ENCODE measurements around the gene FAM117B. TPM values are rescaled to one million over a fixed set of nuclear protein-coding genes. Genes with fewer than 3 reads are reported as not detected.

FAM117B gene
- total RNA-seq, 4 donors from 2014 or later, result 9.2 to 17.5 (median 12.5) TPM

GRCh38 chr2:202599105-202599504, 35.7 kb upstream of the FAM117B start:
- WGBS, 2 donors, result 96 to 97% methylated on average over 2 of the region's 2 CpGs
- no peaks in the 10 kb centered on the region for H3K9me3 ChIP-seq
- no peak overlapping the region for H3K27ac ChIP-seq
- no peaks in the 10 kb centered on the region for H3K27me3 ChIP-seq
- no peaks in the 10 kb centered on the region for H3K4me1 ChIP-seq
- H3K36me3 ChIP-seq, result no peaks in the 10 kb centered on the region
- H3K4me3 ChIP-seq, result no peak overlapping the region
- TF ChIP-seq EP300 (IDR thresholded peaks at IDR 0.05) (no peak), POLR2A (IDR thresholded peaks at IDR 0.05) (no peak), CTCF (IDR thresholded peaks at IDR 0.05) (no peak)
- no peak for DNase-seq (ENCODE audit: low spot score in 2 of 2)

GRCh38 chr2:202599911-202600310, 34.9 kb upstream of the FAM117B start:
- Histone ChIP-seq H3K4me1 (no peaks in the 10 kb centered on the region), H3K27me3 (no peaks in the 10 kb centered on the region), H3K36me3 (no peaks in the 10 kb centered on the region), H3K27ac (no peak overlapping the region), H3K9me3 (no peaks in the 10 kb centered on the region), H3K4me3 (no peak overlapping the region)
- 67 to 73% methylated on average over 4 of the region's 4 CpGs for WGBS, 2 donors
- no peak for TF ChIP-seq CTCF (IDR thresholded peaks at IDR 0.05)
- no peak for TF ChIP-seq POLR2A (IDR thresholded peaks at IDR 0.05)
- no peak for TF ChIP-seq EP300 (IDR thresholded peaks at IDR 0.05)
- no peak for DNase-seq (ENCODE audit: low spot score in 2 of 2)

- Histone ChIP-seq H3K36me3 (no peaks in the 10 kb centered on the region), H3K9me3 (no peaks in the 10 kb centered on the region), H3K27me3 (no peaks in the 10 kb centered on the region), H3K4me1 (peaks cover 0 to 11% (median under 1%) of the 10 kb centered on the region in 4 donors), H3K27ac (no peak overlapping the region), H3K4me3 (no peak overlapping the region)
- no peak for TF ChIP-seq EP300 (IDR thresholded peaks at IDR 0.05)
- TF ChIP-seq CTCF (IDR thresholded peaks at IDR 0.05), result no peak
- no peak for TF ChIP-seq POLR2A (IDR thresholded peaks at IDR 0.05)
- WGBS, 2 donors, result 72 to 83% methylated on average over 4 of the region's 4 CpGs
- DNase-seq (ENCODE audit: low spot score in 2 of 2), result no peak
These were observed 30.1 kb upstream of the FAM117B start for GRCh38 chr2:202604699-202605098.

GRCh38 chr2:202605174-202605573, 29.6 kb upstream of the FAM117B start:
- WGBS, 2 donors, result 77 to 83% methylated on average over 1 of the region's 1 CpG

More at GRCh38 chr2:202605174-202605573, 29.6 kb upstream of the FAM117B start:
- DNase-seq (ENCODE audit: low spot score in 2 of 2), result no peak
- Histone ChIP-seq H3K36me3 (no peaks in the 10 kb centered on the region), H3K4me1 (peaks cover 0 to 16% (median 4%) of the 10 kb centered on the region in 4 donors), H3K4me3 (no peak overlapping the region), H3K9me3 (no peaks in the 10 kb centered on the region), H3K27ac (no peak overlapping the region), H3K27me3 (no peaks in the 10 kb centered on the region)
- TF ChIP-seq CTCF (IDR thresholded peaks at IDR 0.05) (no peak), POLR2A (IDR thresholded peaks at IDR 0.05) (no peak), EP300 (IDR thresholded peaks at IDR 0.05) (no peak)

All from tibial nerve (tissue), 4 donors.